H1 (cell line): ENCODE measurements around the gene PLA2G4E.

Experiments used
- CEBPB ChIP-seq: IDR thresholded peaks from 2 replicates; pipeline ENCODE4 v1.6.1; 2012; ENCODE audit warnings: low read depth, low read length
- EP300 ChIP-seq, 2 experiments: IDR thresholded peaks; 1 replicate in 1 of 2; 2 replicates in 1 of 2; pipeline ENCODE4 v1.6.1; 2011 to 2012; ENCODE audit warnings: low read depth in 2 of 2, low read length in 2 of 2, mild to moderate bottlenecking in 2 of 2, borderline replicate concordance in 1 of 2, inconsistent platforms in 1 of 2, moderate library complexity in 1 of 2
- EZH2 ChIP-seq: fragments of 200-600 bp; sonication (generic); IDR thresholded peaks from 2 replicates; pipeline ENCODE4 v1.7.1; 2012; ENCODE audit warnings: low read depth, mild to moderate bottlenecking, moderate library complexity, low read length, inconsistent platforms; ENCODE audit not compliant: severe bottlenecking
- GABPA ChIP-seq: IDR thresholded peaks from 2 replicates; pipeline ENCODE4 v1.6.1; 2011; ENCODE audit warnings: mild to moderate bottlenecking, low read length, moderate library complexity, borderline replicate concordance; ENCODE audit not compliant: insufficient read depth
- NRF1 ChIP-seq: IDR thresholded peaks from 2 replicates; pipeline ENCODE4 v1.6.1; 2011; ENCODE audit warnings: mild to moderate bottlenecking, low read depth, low read length, improper control_type of control experiment
- RAD21 ChIP-seq, 2 experiments: IDR thresholded peaks in 1 of 2; conservative IDR thresholded peaks in 1 of 2; 2 replicates each; pipeline ENCODE4 v1.6.1; 2011; ENCODE audit warnings: low read depth in 2 of 2, low read length in 2 of 2, improper control_type of control experiment in 1 of 2, inconsistent platforms in 1 of 2, mild to moderate bottlenecking in 1 of 2, moderate library complexity in 1 of 2
- SRF ChIP-seq: IDR thresholded peaks from 2 replicates; pipeline ENCODE4 v1.6.1; 2011; ENCODE audit warnings: mild to moderate bottlenecking, low read depth, low read length, moderate library complexity
- TAF1 ChIP-seq: IDR thresholded peaks from 2 replicates; pipeline ENCODE4 v1.6.1; 2011; ENCODE audit warnings: mild to moderate bottlenecking, low read depth, low read length
- ZNF274 ChIP-seq: IDR thresholded peaks from 2 replicates; pipeline ENCODE4 v1.7.0; 2012; ENCODE audit warnings: low read length, borderline replicate concordance; ENCODE audit errors: extremely low read depth
- TF ChIP-seq, protein P1 (sequence below), 3 experiments: IDR thresholded peaks; 1 replicate in 2 of 3; 2 replicates in 1 of 3; pipeline versions ENCODE4 v1.5.1 to v1.6.1; 2011; ENCODE audit warnings: low read length in 3 of 3, mild to moderate bottlenecking in 3 of 3, inconsistent platforms in 2 of 3, low read depth in 1 of 3, moderate library complexity in 1 of 3; ENCODE audit not compliant: insufficient read depth in 1 of 3; ENCODE audit errors: control extremely low read depth in 1 of 3

DNA sequence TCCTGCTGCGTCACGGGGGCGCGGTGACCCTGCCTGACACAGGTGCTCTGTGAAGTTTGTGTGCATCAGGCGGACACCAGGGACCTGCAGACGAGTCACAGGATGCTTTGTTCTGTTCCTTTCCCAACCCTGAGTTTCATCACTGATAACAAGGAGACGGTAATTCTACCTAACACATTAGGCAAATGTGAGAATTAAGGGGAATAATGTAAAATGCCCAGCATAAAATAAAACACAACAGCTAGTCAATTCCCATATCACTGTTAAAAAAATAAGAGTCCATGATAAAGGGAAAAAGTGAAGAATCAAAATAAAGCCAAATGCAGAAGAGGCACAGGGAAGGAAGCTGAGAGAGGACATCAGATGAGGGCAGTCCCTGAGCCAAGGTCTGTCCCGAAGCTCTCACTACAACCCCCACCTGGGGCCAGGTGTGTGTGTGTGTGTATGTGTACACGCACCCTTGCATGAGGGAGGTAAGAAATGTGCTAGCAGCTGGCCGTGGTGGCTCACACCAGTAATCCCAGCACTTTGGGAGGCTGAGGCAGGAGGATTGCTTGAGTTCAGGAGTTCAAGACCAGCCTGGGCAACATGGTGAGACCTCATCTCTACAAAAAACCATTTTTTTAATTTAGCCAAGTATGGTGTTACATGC lies 46.0 kb upstream of the PLA2G4E start:
- TF ChIP-seq RAD21 (IDR thresholded peaks at IDR 0.05 in 1 of 2, conservative IDR thresholded peaks at IDR 0.05 in 1 of 2; ENCODE audit: low read depth in 2 of 2, low read length in 2 of 2) (no peak), EZH2 (no peak), EP300 (IDR thresholded peaks at IDR 0.05; ENCODE audit: borderline replicate concordance in 1 of 2, low read depth in 2 of 2, low read length in 2 of 2) (no peak), TAF1 (no peak), NRF1 (no peak), SRF (no peak), CEBPB (no peak), GABPA (no peak), ZNF274 (no peak)
- TF ChIP-seq, protein P1, sequence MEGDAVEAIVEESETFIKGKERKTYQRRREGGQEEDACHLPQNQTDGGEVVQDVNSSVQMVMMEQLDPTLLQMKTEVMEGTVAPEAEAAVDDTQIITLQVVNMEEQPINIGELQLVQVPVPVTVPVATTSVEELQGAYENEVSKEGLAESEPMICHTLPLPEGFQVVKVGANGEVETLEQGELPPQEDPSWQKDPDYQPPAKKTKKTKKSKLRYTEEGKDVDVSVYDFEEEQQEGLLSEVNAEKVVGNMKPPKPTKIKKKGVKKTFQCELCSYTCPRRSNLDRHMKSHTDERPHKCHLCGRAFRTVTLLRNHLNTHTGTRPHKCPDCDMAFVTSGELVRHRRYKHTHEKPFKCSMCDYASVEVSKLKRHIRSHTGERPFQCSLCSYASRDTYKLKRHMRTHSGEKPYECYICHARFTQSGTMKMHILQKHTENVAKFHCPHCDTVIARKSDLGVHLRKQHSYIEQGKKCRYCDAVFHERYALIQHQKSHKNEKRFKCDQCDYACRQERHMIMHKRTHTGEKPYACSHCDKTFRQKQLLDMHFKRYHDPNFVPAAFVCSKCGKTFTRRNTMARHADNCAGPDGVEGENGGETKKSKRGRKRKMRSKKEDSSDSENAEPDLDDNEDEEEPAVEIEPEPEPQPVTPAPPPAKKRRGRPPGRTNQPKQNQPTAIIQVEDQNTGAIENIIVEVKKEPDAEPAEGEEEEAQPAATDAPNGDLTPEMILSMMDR (IDR thresholded peaks at IDR 0.05; ENCODE audit: control extremely low read depth in 1 of 3, insufficient read depth in 1 of 3, low read depth in 1 of 3, low read length in 3 of 3), result no peak
